HepG2 (cell line): ENCODE data around the gene USH2A. TPM values are rescaled to one million over a fixed set of nuclear protein-coding genes. Genes with fewer than 3 reads are reported as not detected.

Experiments used
- ATAC-seq: fragments of 200-7000 bp; cut with Tn5 transposase; 3 replicates; pipeline ENCODE4 v1.9.1; 2020; ENCODE audit warnings: mild to moderate bottlenecking, moderate library complexity
- BruUV-seq: library from RNA; stranded (reverse); fragments of 400-500 nt; replicated peaks from 2 replicates; lab custom pipeline; 2021; lab: Mats Ljungman, UMichigan
- CTCF ChIA-PET: fragments of 300-600 bp; formaldehyde crosslinking; extraction: SDS; loops from one replicate; lab custom pipeline; 2021; ENCODE audit warnings: low total read pairs, inconsistent platforms, low intra/inter-chr PET ratio; lab: Yijun Ruan, JAX
- POLR2A ChIA-PET: fragments of 350-600 bp; sonication (Branson Sonifier 250); formaldehyde crosslinking; loops from one replicate; lab custom pipeline; 2020; ENCODE audit warnings: antibody characterized with exemption, inconsistent platforms; lab: Yijun Ruan, JAX
- DNase-seq: peaks from one replicate; pipeline ENCODE4 v3.0.0-alpha.2; 2015; ENCODE audit warnings: low spot score
- FAIRE-seq: peaks from 3 replicates; lab custom pipeline; 2011; peaks lifted over from hg19 to GRCh38; lab: Jason Lieb, UNC
- H2AFZ ChIP-seq: one replicate; pipeline ENCODE4 v1.6.1; 2011; ENCODE audit warnings: low read length, inconsistent platforms
- H3K27ac ChIP-seq: fragments of 300-600 bp; 3 replicates; pipeline ENCODE4 v1.8.0; 2011; ENCODE audit warnings: mixed run types, mild to moderate bottlenecking, mixed read lengths, low read length, inconsistent platforms; ENCODE audit not compliant: insufficient read depth; ENCODE audit errors: extremely low read length
- H3K27me3 ChIP-seq, 2 experiments: fragments of 200-600 bp in 1 of 2; 2 replicates in 1 of 2; 3 replicates in 1 of 2; pipeline versions ENCODE4 v1.6.0 to v1.8.0; 2011; ENCODE audit warnings: low read length in 2 of 2, mild to moderate bottlenecking in 2 of 2, moderate library complexity in 2 of 2, inconsistent platforms in 1 of 2; ENCODE audit not compliant: insufficient read depth in 2 of 2, control insufficient read depth in 1 of 2
- H3K36me3 ChIP-seq, 2 experiments: fragments of 200-600 bp in 1 of 2; replicated peaks in 1 of 2; 2 replicates in 1 of 2; 3 replicates in 1 of 2; pipeline versions ENCODE4 v1.5.1 to v1.8.0; 2011; ENCODE audit warnings: low read length in 2 of 2, inconsistent platforms in 1 of 2; ENCODE audit not compliant: insufficient read depth in 2 of 2, control insufficient read depth in 1 of 2
- H3K4me1 ChIP-seq: 2 replicates; pipeline ENCODE4 v1.5.1; 2012; ENCODE audit warnings: low read length, inconsistent platforms; ENCODE audit not compliant: insufficient read depth
- H3K4me2 ChIP-seq: 2 replicates; pipeline ENCODE4 v1.6.0; 2011; ENCODE audit warnings: low read depth, low read length, inconsistent platforms
- H3K4me3 ChIP-seq, 3 experiments: fragments of 200-600 bp in 1 of 3; sonication (generic), shearing (Covaris generic) in 1 of 3; replicated peaks in 1 of 3; 2 replicates each; pipeline ENCODE4 v1.5.1; 2011 to 2016; ENCODE audit warnings: low read length in 3 of 3, inconsistent platforms in 2 of 3, low read depth in 2 of 3, mild to moderate bottlenecking in 2 of 3, control low read depth in 1 of 3, mixed read lengths in 1 of 3; ENCODE audit not compliant: insufficient read depth in 1 of 3
- H3K79me2 ChIP-seq: one replicate; pipeline ENCODE4 v1.6.1; 2011; ENCODE audit warnings: low read length, inconsistent platforms; ENCODE audit not compliant: insufficient read depth
- H3K9ac ChIP-seq: 2 replicates; pipeline ENCODE4 v1.6.0; 2011; ENCODE audit warnings: mild to moderate bottlenecking, low read depth, low read length, inconsistent platforms; ENCODE audit not compliant: insufficient read depth
- H3K9me3 ChIP-seq: 2 replicates; pipeline ENCODE4 v1.5.1; 2012; ENCODE audit warnings: mild to moderate bottlenecking, low read length
- H4K20me1 ChIP-seq: 2 replicates; pipeline ENCODE4 v1.6.0; 2011; ENCODE audit warnings: inconsistent platforms, mild to moderate bottlenecking, low read length, moderate library complexity; ENCODE audit not compliant: insufficient read depth
- CREM ChIP-seq, 2 experiments: sonication (generic) in 1 of 2; formaldehyde crosslinking in 1 of 2; IDR thresholded peaks; 2 replicates each; pipeline versions ENCODE4 v1.4.0 to v1.6.1; 2016 to 2020; ENCODE audit warnings: antibody characterized with exemption in 1 of 2, mild to moderate bottlenecking in 1 of 2, missing genetic modification reagents in 1 of 2
- FOXP4 ChIP-seq: sonication (generic); formaldehyde crosslinking; IDR thresholded peaks from 2 replicates; pipeline ENCODE4 v1.4.0; 2020; ENCODE audit warnings: missing genetic modification reagents
- NFRKB ChIP-seq: fragments of 450-650 bp; IDR thresholded peaks from 2 replicates; pipeline ENCODE4 v1.6.1; 2017
- NKX3-1 ChIP-seq: sonication (generic); formaldehyde crosslinking; IDR thresholded peaks from 2 replicates; pipeline ENCODE4 v1.5.0; 2020; ENCODE audit warnings: missing genetic modification reagents
- REXO4 ChIP-seq: sonication (generic); formaldehyde crosslinking; IDR thresholded peaks from 2 replicates; pipeline ENCODE4 v1.8.0; 2022; ENCODE audit warnings: missing genetic modification reagents, mild to moderate bottlenecking, borderline replicate concordance
- RFX3 ChIP-seq: IDR thresholded peaks from 2 replicates; pipeline ENCODE4 v1.6.1; 2016; ENCODE audit warnings: missing biosample characterization, missing genetic modification reagents
- SSRP1 ChIP-seq: IDR thresholded peaks from 2 replicates; pipeline ENCODE4 v1.6.1; 2016; ENCODE audit warnings: control low read depth
- ZBTB7B ChIP-seq: sonication (generic); formaldehyde crosslinking; IDR thresholded peaks from 2 replicates; pipeline ENCODE4 v1.4.0; 2020; ENCODE audit warnings: missing genetic modification reagents
- ZFYVE20 ChIP-seq: sonication (generic); formaldehyde crosslinking; IDR thresholded peaks from 2 replicates; pipeline ENCODE4 v1.8.0; 2023; ENCODE audit warnings: low read depth, mild to moderate bottlenecking, moderate library complexity, missing genetic modification reagents, borderline replicate concordance
- ZNF207 ChIP-seq: fragments of 450-650 bp; IDR thresholded peaks from 2 replicates; pipeline ENCODE4 v1.6.1; 2016; ENCODE audit warnings: antibody characterized with exemption, borderline replicate concordance
- ZNF274 ChIP-seq: sonication (generic); formaldehyde crosslinking; IDR thresholded peaks from 2 replicates; pipeline ENCODE4 v1.5.1; 2020; ENCODE audit warnings: mild to moderate bottlenecking, missing genetic modification reagents
- ZNF512B ChIP-seq: sonication (generic); formaldehyde crosslinking; IDR thresholded peaks from 2 replicates; pipeline ENCODE4 v1.5.1; 2020; ENCODE audit warnings: missing genetic modification reagents, mild to moderate bottlenecking, borderline replicate concordance
- ZNF75D ChIP-seq: sonication (generic); formaldehyde crosslinking; IDR thresholded peaks from 2 replicates; pipeline ENCODE4 v1.8.1; 2023; ENCODE audit warnings: missing genetic modification reagents, mild to moderate bottlenecking, borderline replicate concordance
- WGBS: methylation state at CpG from one replicate; pipeline ENCODE4 v1.1.6; 2017; ENCODE audit warnings: low lambda C conversion rate; 5-methylcytosine and 5-hydroxymethylcytosine counted together
- in situ Hi-C: cut with HindIII; loops from 2 replicates; pipeline ENCODE4 v1.10.0; 2017; ENCODE audit warnings: low pct_unique_long_range_greater_than_20kb; ENCODE audit not compliant: extremely low pct_ligation_motif_present
- intact Hi-C: fragments of 100-400 bp; cut with micrococcal nuclease; formaldehyde crosslinking; loops from one replicate; pipeline ENCODE4 v1.10.0; 2022; ENCODE audit not compliant: unreplicated experiment
- polyA plus RNA-seq, 8 experiments: library from polyadenylated mRNA; depleted of rRNA in 3 of 8; stranded (reverse) in 7 of 8; unstranded in 1 of 8; fragments of >200 nt; fragmentation: Illumina TruSeq in 4 of 8; extraction: Trizol in 4 of 8; gene quantifications; 2 replicates each; pipeline versions ENCODE4 v1.2.1 to v1.2.3, GENCODE V29; 2011 to 2016; ENCODE audit warnings: low read depth in 4 of 8, missing spikeins in 1 of 8, mixed read lengths in 1 of 8; ENCODE audit not compliant: insufficient read depth in 1 of 8
- total RNA-seq, 5 experiments: library from RNA; depleted of rRNA; stranded (reverse); fragments of >200 nt; fragmentation: Illumina TruSeq; extraction: Trizol; gene quantifications; 2 replicates each; pipeline ENCODE4 v1.2.3, GENCODE V29; 2016; ENCODE audit warnings: low read depth in 1 of 5

Gene USH2A
- total and polyA plus RNA-seq, 2 of the 13 experiments (the other 11 are each of a cell fraction or from before 2014, with no cell fraction given) = 0.02 TPM; not detected in 1

- Histone ChIP-seq H2AFZ (no peak overlapping the region), H3K4me2 (no peak overlapping the region), H3K27me3 (no peaks in the 10 kb centered on the region), H3K4me1 (no peaks in the 10 kb centered on the region), H3K36me3 (no peaks in the 10 kb centered on the region), H3K27ac (no peak overlapping the region), H3K9ac (no peak overlapping the region), H3K79me2 (no peaks in the 10 kb centered on the region), H4K20me1 (no peaks in the 10 kb centered on the region), H3K4me3 (no peak overlapping the region), H3K9me3 (no peaks in the 10 kb centered on the region)
- ChIA-PET CTCF (no interaction called here), POLR2A (no interaction called here)
- intact Hi-C loops (no loop called here), in situ Hi-C loops (no loop called here)
- no peak for ATAC-seq
- no TSS peak for BruUV-seq
- TF ChIP-seq ZNF274 (no peak), REXO4 (CRISPR knock-in tag) (no peak), NFRKB (no peak)
- no peak for FAIRE-seq
- no peak for DNase-seq
- 3% methylated on average over 2 of the region's 2 CpGs for WGBS
Observed at GRCh38 chr1:216186141-216186540, 237.1 kb downstream of the USH2A start.

- H2AFZ ChIP-seq = no peak overlapping the region
- no peak for FAIRE-seq
- no peaks in the 10 kb centered on the region for H4K20me1 ChIP-seq
- H3K4me1 ChIP-seq = no peaks in the 10 kb centered on the region
- no peak overlapping the region for H3K4me3 ChIP-seq
- no peak overlapping the region for H3K4me2 ChIP-seq
- H3K27ac ChIP-seq = no peak overlapping the region
- TF ChIP-seq FOXP4 (CRISPR knock-in tag) = no peak
- no peak for TF ChIP-seq ZBTB7B
- TF ChIP-seq RFX3 (CRISPR knock-in tag) = no peak
- no peak for TF ChIP-seq ZFYVE20 (CRISPR knock-in tag)
- no peak for TF ChIP-seq ZNF512B
- TF ChIP-seq ZNF75D (CRISPR knock-in tag) = no peak
- no peak for TF ChIP-seq SSRP1
- no peak for TF ChIP-seq CREM (IDR thresholded peaks at IDR 0.05)
- TF ChIP-seq CREM (CRISPR knock-in tag; IDR thresholded peaks at IDR 0.05) = no peak
- TF ChIP-seq NKX3-1 (CRISPR knock-in tag) = no peak
- TF ChIP-seq ZNF207 = no peak
- no peak for DNase-seq
- in situ Hi-C loops (no loop called here), intact Hi-C loops (no loop called here)
- ChIA-PET POLR2A (no interaction called here), CTCF (no interaction called here)
- no peaks in the 10 kb centered on the region for H3K36me3 ChIP-seq
- WGBS = 6% methylated on average over 2 of the region's 2 CpGs
- ATAC-seq = no peak
- no TSS peak for BruUV-seq
- no peaks in the 10 kb centered on the region for H3K79me2 ChIP-seq
- H3K9me3 ChIP-seq = no peaks in the 10 kb centered on the region
- no peaks in the 10 kb centered on the region for H3K27me3 ChIP-seq
- no peak overlapping the region for H3K9ac ChIP-seq
Observed at GRCh38 chr1:216184126-216184680, 239.0 kb downstream of the USH2A start.
